K562 (cell line): Measurements from ENCODE around the gene AKAP12. TPM values are rescaled to one million over a fixed set of nuclear protein-coding genes. Genes with fewer than 3 reads are reported as not detected.

Source experiments
- CEBPG ChIP-seq, 3 experiments: fragments of 200-800 bp in 1 of 3; sonication (Bioruptor generic) in 1 of 3; sonication (generic) in 1 of 3; formaldehyde crosslinking in 1 of 3; IDR thresholded peaks in 2 of 3; conservative IDR thresholded peaks in 1 of 3; 2 replicates each; pipeline versions ENCODE4 v1.6.1 to v1.8.0; 2016 to 2022; ENCODE audit warnings: missing compliant biosample characterization in 2 of 3, missing genetic modification characterization in 2 of 3, mild to moderate bottlenecking in 1 of 3, missing genetic modification reagents in 1 of 3
- HNRNPL ChIP-seq: fragments of 200-400 bp; formaldehyde crosslinking; IDR thresholded peaks from 2 replicates; pipeline ENCODE4 v1.6.1; 2017; ENCODE audit warnings: low read depth, mild to moderate bottlenecking, low read length
- NCOR1 ChIP-seq: fragments of 450-650 bp; IDR thresholded peaks from 2 replicates; pipeline ENCODE4 v1.6.1; 2016; ENCODE audit warnings: mild to moderate bottlenecking, moderate library complexity
- PHF20 ChIP-seq: fragments of 450-650 bp; IDR thresholded peaks from 2 replicates; pipeline ENCODE4 v1.6.1; 2018; ENCODE audit not compliant: partially characterized antibody
- SLC30A9 ChIP-seq: fragments of 250-450 bp; sonication (Bioruptor Pico); IDR thresholded peaks from 2 replicates; pipeline ENCODE4 v1.8.0; 2022; ENCODE audit warnings: mild to moderate bottlenecking, moderate library complexity
- TAL1 ChIP-seq: fragments of 450-650 bp; IDR thresholded peaks from 2 replicates; pipeline ENCODE4 v1.6.1; 2016; ENCODE audit warnings: mild to moderate bottlenecking
- U2AF1 ChIP-seq: fragments of 200-400 bp; formaldehyde crosslinking; optimal IDR thresholded peaks from 2 replicates; pipeline ENCODE3; 2017; ENCODE audit warnings: mild to moderate bottlenecking, low read depth, low read length, moderate library complexity
- ZFPM2 ChIP-seq: fragments of 250-450 bp; sonication (Bioruptor Pico); IDR thresholded peaks from 2 replicates; pipeline ENCODE4 v1.5.1; 2022; ENCODE audit warnings: mild to moderate bottlenecking
- ZNF143 ChIP-seq: sonication (generic); formaldehyde crosslinking; IDR thresholded peaks from 2 replicates; pipeline ENCODE4 v1.9.0; 2022; ENCODE audit warnings: mild to moderate bottlenecking, missing genetic modification reagents
- ZNF239 ChIP-seq: fragments of 250-450 bp; sonication (Bioruptor Pico); IDR thresholded peaks from 2 replicates; pipeline ENCODE4 v1.4.0; 2020; ENCODE audit warnings: mild to moderate bottlenecking
- ZNF76 ChIP-seq: fragments of 250-450 bp; sonication (Bioruptor Pico); IDR thresholded peaks from 2 replicates; pipeline ENCODE4 v1.4.0; 2020; ENCODE audit warnings: mild to moderate bottlenecking, moderate library complexity, borderline replicate concordance
- ZNF780A ChIP-seq: fragments of 250-450 bp; sonication (Bioruptor Pico); IDR thresholded peaks from 2 replicates; pipeline ENCODE4 v1.5.0; 2021; ENCODE audit warnings: mild to moderate bottlenecking
- ZSCAN29 ChIP-seq: fragments of 450-650 bp; IDR thresholded peaks from 2 replicates; pipeline ENCODE4 v1.6.1; 2017
- polyA plus RNA-seq, 8 experiments: library from polyadenylated mRNA; depleted of rRNA in 4 of 8; stranded (reverse) in 5 of 8; unstranded in 3 of 8; fragments of >200 nt; fragmentation: Nextera tagmentation in 2 of 8; fragmentation: Illumina TruSeq in 1 of 8; extraction: Ambion mirVana in 2 of 8; extraction: Trizol in 1 of 8; gene quantifications; 2 replicates each; pipeline versions ENCODE4 v1.2.1 to v1.2.3, GENCODE V29; 2011 to 2014; ENCODE audit warnings: inconsistent platforms in 1 of 8, missing spikeins in 1 of 8
- total RNA-seq, 7 experiments: library from RNA; depleted of rRNA in 6 of 7; stranded (reverse); fragments of >200 nt in 6 of 7; fragmentation: Illumina TruSeq in 2 of 7; extraction: Trizol in 2 of 7; gene quantifications; 2 replicates each; pipeline versions ENCODE4 v1.2.1 to v1.2.3, GENCODE V29; 2011 to 2021; ENCODE audit warnings: low replicate concordance in 1 of 7
- TF ChIP-seq, protein P1 (sequence below): fragments of 250-450 bp; sonication (Bioruptor Pico); IDR thresholded peaks from 2 replicates; pipeline ENCODE4 v1.5.0; 2022; ENCODE audit warnings: mild to moderate bottlenecking
- TF ChIP-seq, protein P2 (sequence below): fragments of 450-650 bp; IDR thresholded peaks from 2 replicates; pipeline ENCODE4 v1.6.1; 2017; ENCODE audit warnings: antibody characterized with exemption, mild to moderate bottlenecking
- TF ChIP-seq, protein P3 (sequence below): IDR thresholded peaks from 2 replicates; pipeline ENCODE4 v1.6.1; 2011; ENCODE audit warnings: borderline replicate concordance, low read depth, mild to moderate bottlenecking, moderate library complexity, low read length; ENCODE audit not compliant: insufficient read depth, poor library complexity, severe bottlenecking

Gene AKAP12
- total and polyA plus RNA-seq, 9 of the 15 experiments (the other 6 are each of a cell fraction or from before 2014, with no cell fraction given), result 0.08 to 2.0 (median 0.62) TPM

- TF ChIP-seq TAL1 (peak; percentile 40; the same call in 1 of the 2 replicates), ZNF780A (CRISPR knock-in tag) (no peak), ZNF143 (CRISPR knock-in tag) (no peak), ZSCAN29 (no peak), NCOR1 (peak; percentile 66), CEBPG (CRISPR knock-in tag; IDR thresholded peaks at IDR 0.05) (no peak), CEBPG (tag; conservative IDR thresholded peaks at IDR 0.05 in 1 of 2, IDR thresholded peaks at IDR 0.05 in 1 of 2) (no peak), ZFPM2 (no peak), ZNF239 (CRISPR knock-in tag) (no peak), ZNF76 (CRISPR knock-in tag) (no peak), HNRNPL (no peak), U2AF1 (no peak), PHF20 (no peak), SLC30A9 (CRISPR knock-in tag) (no peak)
- TF ChIP-seq, protein P1, sequence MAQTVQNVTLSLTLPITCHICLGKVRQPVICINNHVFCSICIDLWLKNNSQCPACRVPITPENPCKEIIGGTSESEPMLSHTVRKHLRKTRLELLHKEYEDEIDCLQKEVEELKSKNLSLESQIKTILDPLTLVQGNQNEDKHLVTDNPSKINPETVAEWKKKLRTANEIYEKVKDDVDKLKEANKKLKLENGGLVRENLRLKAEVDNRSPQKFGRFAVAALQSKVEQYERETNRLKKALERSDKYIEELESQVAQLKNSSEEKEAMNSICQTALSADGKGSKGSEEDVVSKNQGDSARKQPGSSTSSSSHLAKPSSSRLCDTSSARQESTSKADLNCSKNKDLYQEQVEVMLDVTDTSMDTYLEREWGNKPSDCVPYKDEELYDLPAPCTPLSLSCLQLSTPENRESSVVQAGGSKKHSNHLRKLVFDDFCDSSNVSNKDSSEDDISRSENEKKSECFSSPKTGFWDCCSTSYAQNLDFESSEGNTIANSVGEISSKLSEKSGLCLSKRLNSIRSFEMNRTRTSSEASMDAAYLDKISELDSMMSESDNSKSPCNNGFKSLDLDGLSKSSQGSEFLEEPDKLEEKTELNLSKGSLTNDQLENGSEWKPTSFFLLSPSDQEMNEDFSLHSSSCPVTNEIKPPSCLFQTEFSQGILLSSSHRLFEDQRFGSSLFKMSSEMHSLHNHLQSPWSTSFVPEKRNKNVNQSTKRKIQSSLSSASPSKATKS, result no peak
- TF ChIP-seq, protein P2, sequence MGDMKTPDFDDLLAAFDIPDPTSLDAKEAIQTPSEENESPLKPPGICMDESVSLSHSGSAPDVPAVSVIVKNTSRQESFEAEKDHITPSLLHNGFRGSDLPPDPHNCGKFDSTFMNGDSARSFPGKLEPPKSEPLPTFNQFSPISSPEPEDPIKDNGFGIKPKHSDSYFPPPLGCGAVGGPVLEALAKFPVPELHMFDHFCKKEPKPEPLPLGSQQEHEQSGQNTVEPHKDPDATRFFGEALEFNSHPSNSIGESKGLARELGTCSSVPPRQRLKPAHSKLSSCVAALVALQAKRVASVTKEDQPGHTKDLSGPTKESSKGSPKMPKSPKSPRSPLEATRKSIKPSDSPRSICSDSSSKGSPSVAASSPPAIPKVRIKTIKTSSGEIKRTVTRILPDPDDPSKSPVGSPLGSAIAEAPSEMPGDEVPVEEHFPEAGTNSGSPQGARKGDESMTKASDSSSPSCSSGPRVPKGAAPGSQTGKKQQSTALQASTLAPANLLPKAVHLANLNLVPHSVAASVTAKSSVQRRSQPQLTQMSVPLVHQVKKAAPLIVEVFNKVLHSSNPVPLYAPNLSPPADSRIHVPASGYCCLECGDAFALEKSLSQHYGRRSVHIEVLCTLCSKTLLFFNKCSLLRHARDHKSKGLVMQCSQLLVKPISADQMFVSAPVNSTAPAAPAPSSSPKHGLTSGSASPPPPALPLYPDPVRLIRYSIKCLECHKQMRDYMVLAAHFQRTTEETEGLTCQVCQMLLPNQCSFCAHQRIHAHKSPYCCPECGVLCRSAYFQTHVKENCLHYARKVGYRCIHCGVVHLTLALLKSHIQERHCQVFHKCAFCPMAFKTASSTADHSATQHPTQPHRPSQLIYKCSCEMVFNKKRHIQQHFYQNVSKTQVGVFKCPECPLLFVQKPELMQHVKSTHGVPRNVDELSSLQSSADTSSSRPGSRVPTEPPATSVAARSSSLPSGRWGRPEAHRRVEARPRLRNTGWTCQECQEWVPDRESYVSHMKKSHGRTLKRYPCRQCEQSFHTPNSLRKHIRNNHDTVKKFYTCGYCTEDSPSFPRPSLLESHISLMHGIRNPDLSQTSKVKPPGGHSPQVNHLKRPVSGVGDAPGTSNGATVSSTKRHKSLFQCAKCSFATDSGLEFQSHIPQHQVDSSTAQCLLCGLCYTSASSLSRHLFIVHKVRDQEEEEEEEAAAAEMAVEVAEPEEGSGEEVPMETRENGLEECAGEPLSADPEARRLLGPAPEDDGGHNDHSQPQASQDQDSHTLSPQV, result no peak
- TF ChIP-seq, protein P3, sequence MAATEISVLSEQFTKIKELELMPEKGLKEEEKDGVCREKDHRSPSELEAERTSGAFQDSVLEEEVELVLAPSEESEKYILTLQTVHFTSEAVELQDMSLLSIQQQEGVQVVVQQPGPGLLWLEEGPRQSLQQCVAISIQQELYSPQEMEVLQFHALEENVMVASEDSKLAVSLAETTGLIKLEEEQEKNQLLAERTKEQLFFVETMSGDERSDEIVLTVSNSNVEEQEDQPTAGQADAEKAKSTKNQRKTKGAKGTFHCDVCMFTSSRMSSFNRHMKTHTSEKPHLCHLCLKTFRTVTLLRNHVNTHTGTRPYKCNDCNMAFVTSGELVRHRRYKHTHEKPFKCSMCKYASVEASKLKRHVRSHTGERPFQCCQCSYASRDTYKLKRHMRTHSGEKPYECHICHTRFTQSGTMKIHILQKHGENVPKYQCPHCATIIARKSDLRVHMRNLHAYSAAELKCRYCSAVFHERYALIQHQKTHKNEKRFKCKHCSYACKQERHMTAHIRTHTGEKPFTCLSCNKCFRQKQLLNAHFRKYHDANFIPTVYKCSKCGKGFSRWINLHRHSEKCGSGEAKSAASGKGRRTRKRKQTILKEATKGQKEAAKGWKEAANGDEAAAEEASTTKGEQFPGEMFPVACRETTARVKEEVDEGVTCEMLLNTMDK, result no peak
These were observed 10.1 kb upstream of the AKAP12 start (continued) for GRCh38 chr6:151229401-151230276.
